Measurements from ENCODE around the gene CCDC69. TPM values are rescaled to one million over a fixed set of nuclear protein-coding genes. Genes with fewer than 3 reads are reported as not detected.

Gene CCDC69
- 7.6 TPM for total RNA-seq

GRCh38 chr5:151223447-151224264 is at the start of gene CCDC69:
TSS of gene CCDC69 (minus strand) at chr5:151224092. CDS start at chr5:151223970, 122 bp downstream.

GRCh38 chr5:151252762-151253604 is 29.1 kb upstream of the CCDC69 start, which contains the start of gene GM2A:
TSS of gene GM2A (plus strand) at chr5:151253185. CDS start at chr5:151253217, 32 bp downstream.

GRCh38 chr5:151157426-151158286 is 66.2 kb downstream of the CCDC69 start, which contains the start of gene ANXA6:
TSS of gene ANXA6 (minus strand) at chr5:151157779. CDS start at chr5:151147901, 9,878 bp downstream.

Other genes with a start within 250 kb of the CCDC69 start
- gene GPX3, start 203.5 kb downstream of the CCDC69 start, total RNA-seq, result 415 TPM
- gene TNIP1, start 143.1 kb downstream of the CCDC69 start, total RNA-seq, result 64.1 TPM
- 225 TPM for gene ANXA6, start 66.3 kb downstream of the CCDC69 start, total RNA-seq
- gene GM2A, start 29.1 kb upstream of the CCDC69 start, total RNA-seq, result 21.4 TPM
- gene SLC36A3, start 79.7 kb upstream of the CCDC69 start, total RNA-seq, result not detected
- gene SLC36A2, start 123.5 kb upstream of the CCDC69 start, total RNA-seq, result 6.4 TPM
- gene SLC36A1, start 223.5 kb upstream of the CCDC69 start, total RNA-seq, result 8.2 TPM

All from metanephros (tissue), 1 donor.